GM18951 (cell line): Measurements from ENCODE around the gene SFN.

Experiments used
- POLR2A ChIP-seq: IDR thresholded peaks from 4 replicates; pipeline ENCODE4 v1.6.1; 2011; ENCODE audit warnings: mild to moderate bottlenecking; ENCODE audit not compliant: insufficient read length, insufficient read depth; ENCODE audit errors: extremely low read depth
- in situ Hi-C: fragments of 300-500 bp; cut with MboI; formaldehyde crosslinking; loops from one replicate; pipeline ENCODE4 v1.12.0; 2022; ENCODE audit warnings: low sequenced_read_pairs, mixed read lengths, inconsistent platforms; ENCODE audit not compliant: unreplicated experiment

Gene SFN

GRCh38 chr1:26862781-26863684 lies at the start of gene SFN:
Gene SFN (plus strand): TSS chr1:26863149. CDS start chr1:26863213, 64 bp downstream.
- TF ChIP-seq POLR2A = no peak
- in situ Hi-C loops = no loop called here

DNA sequence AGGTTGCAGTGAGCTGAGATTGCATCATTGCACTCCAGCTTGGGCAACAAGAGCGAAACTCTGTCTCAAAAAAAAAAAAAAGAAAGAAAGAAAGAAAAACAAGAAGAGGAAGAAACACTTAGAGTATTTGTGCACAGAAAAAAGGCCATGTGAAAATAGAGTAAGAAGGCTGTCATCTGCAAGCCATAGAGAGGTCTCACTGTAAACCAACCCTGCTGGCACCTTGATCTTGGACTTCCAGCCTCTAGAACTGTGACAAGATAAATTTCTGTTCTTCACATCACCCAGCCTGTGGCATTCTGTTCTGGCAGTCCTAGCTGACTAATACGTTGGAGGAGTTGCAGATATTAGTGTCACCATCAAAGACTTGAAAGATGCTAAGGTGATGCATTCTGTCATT lies 48.6 kb upstream of the SFN start:
- in situ Hi-C loops = no loop called here
- no peak for TF ChIP-seq POLR2A

- TF ChIP-seq POLR2A = no peak
- in situ Hi-C loops = no loop called here
Measured at GRCh38 chr1:26814893-26815292, 48.1 kb upstream of the SFN start.

DNA sequence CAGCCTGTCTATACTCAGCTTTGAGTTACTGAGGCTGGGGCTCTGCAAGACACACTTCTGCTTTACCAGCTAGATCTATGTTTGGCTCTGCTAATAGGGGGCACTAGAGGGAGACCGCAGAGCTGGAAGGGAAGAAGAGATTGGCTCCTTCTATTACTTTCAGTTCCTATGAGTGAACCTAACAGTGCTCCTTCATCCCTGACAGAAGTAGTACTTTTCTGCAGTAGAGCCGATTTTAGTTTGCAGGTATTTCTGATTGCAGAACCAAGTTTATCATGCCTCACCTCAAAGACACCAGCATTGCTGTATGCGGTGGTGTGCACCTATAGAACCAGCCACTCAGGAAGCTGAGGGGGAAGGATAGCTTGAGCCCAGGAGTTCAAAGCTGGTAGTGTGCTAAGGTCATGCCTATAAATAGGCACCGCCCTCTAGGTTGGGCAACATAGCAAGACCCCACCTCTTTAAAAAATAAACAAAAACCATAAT lies 42.1 kb upstream of the SFN start:
- no peak for TF ChIP-seq POLR2A
- in situ Hi-C loops = no loop called here

- in situ Hi-C loops = no loop called here
- no peak for TF ChIP-seq POLR2A
Measured at GRCh38 chr1:26822737-26823395, 40.1 kb upstream of the SFN start.

- in situ Hi-C loops = no loop called here
- no peak for TF ChIP-seq POLR2A
Measured at GRCh38 chr1:26824731-26825130, 38.2 kb upstream of the SFN start.

GRCh38 chr1:26826261-26827105 lies 36.5 kb upstream of the SFN start, which contains the start of gene ZDHHC18:
Gene ZDHHC18 (plus strand): TSS chr1:26826688. CDS start chr1:26826805, 117 bp downstream.
- peak; percentile 87 for TF ChIP-seq POLR2A
- in situ Hi-C loops = no loop called here

DNA sequence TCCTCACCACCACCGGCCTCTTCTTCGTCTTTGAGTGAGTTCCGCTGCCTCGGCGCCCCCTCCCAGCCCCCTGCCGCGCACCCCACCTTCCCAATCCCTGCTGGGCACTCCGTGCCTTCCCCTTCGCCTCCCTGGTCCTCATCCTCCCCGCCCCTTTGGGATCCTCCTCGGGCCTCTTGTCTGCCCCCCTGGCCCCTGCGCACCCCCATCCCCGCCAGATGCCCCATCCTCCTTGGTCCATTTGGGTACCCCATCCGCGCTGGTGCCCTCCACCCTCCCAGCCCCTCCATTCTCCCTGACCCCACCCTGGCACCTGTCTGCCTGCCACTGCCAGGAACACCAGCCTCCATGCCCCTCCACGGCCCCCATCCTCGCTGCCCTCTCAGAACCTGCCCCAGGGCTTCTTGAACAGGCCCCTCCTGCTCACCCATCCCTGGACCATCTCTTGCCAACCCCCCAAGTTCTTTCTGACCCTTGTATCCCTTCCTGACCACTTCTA lies 35.8 kb upstream of the SFN start:
- no peak for TF ChIP-seq POLR2A
- in situ Hi-C loops = no loop called here

DNA sequence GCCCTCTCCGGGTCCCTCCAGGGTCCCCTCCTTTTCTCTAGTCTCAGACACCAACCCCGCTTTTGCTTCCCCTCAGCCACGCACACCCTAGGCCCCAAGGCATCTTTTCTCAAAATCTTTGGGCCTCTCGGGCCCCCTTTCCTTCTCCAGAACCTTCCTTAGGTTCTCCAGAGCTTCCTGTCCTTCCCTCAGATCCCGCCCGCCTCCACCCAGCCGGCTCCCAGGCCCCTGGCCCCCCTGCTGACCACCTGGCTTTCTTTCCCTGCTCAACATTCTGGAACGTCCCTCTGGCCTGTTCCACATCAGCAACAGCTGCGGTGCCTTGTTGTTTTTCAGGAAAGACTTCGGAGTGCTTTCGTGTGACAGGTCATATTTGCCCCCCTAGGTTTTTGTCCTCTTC lies 35.3 kb upstream of the SFN start:
- TF ChIP-seq POLR2A = no peak
- in situ Hi-C loops = no loop called here

DNA sequence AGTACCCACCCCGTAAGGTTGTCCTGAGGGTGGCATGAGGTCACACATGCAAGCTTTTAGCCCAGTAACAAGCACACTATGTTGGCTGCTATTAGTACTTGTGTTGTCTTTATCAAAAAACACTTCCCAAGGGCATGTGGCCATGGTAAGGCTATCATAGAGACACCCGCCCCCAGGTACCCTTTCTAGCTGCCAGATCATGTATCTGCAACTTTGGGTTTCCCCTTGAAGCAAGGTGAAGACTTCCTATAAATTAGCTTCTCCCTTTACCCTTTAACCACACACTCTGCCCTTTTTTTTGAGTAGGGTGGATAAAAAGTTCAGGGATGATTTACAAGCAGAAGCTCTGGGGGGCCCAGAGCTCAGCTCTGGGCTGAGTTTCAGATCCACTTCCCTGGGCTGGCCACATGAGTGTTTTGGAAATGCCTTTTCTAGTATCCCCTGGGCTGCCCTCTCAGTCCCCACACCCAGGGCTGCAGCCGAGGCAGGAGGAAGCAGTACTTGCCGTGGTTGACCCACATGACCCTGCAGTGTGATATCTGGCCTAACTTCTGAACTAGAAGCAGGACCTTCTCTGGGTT lies 34.4 kb upstream of the SFN start:
- no peak for TF ChIP-seq POLR2A
- in situ Hi-C loops = no loop called here

- in situ Hi-C loops = no loop called here
- no peak for TF ChIP-seq POLR2A
Measured at GRCh38 chr1:26829184-26829911, 33.6 kb upstream of the SFN start.

- no peak for TF ChIP-seq POLR2A
- in situ Hi-C loops = no loop called here
Measured at GRCh38 chr1:26831059-26831458, 31.9 kb upstream of the SFN start.
